ENCODE measurements around the gene ARHGAP1.

ARHGAP1 gene

GRCh38 chr11:46664612-46665011, 35.8 kb downstream of the ARHGAP1 start:
- H3K27ac Mint-ChIP-seq, result no peak overlapping the region
- no peaks in the 10 kb centered on the region for H3K9me3 Mint-ChIP-seq
- H3K4me1 Mint-ChIP-seq (ENCODE audit: low read depth), result peaks cover 7% of the 10 kb centered on the region
- no peak overlapping the region for H3K4me3 Mint-ChIP-seq
- peaks cover 41% of the 10 kb centered on the region for H3K36me3 Mint-ChIP-seq (ENCODE audit: low read depth)
- no peaks in the 10 kb centered on the region for H3K27me3 Mint-ChIP-seq (ENCODE audit: low read depth)

- Mint-ChIP-seq H3K4me1 (ENCODE audit: low read depth) (peaks cover 2% of the 10 kb centered on the region), H3K4me3 (no peak overlapping the region), H3K27ac (no peak overlapping the region), H3K36me3 (ENCODE audit: low read depth) (peaks cover 36% of the 10 kb centered on the region), H3K9me3 (no peaks in the 10 kb centered on the region), H3K27me3 (ENCODE audit: low read depth) (no peaks in the 10 kb centered on the region)
Observed at GRCh38 chr11:46663277-46663940, 37.0 kb downstream of the ARHGAP1 start.

- Mint-ChIP-seq H3K27me3 (ENCODE audit: low read depth) (no peaks in the 10 kb centered on the region), H3K9me3 (no peaks in the 10 kb centered on the region), H3K27ac (peak overlapping the region; percentile 9), H3K4me3 (no peak overlapping the region), H3K4me1 (ENCODE audit: low read depth) (peaks cover 2% of the 10 kb centered on the region), H3K36me3 (ENCODE audit: low read depth) (peaks cover 42% of the 10 kb centered on the region)
Observed at GRCh38 chr11:46662366-46662765, 38.1 kb downstream of the ARHGAP1 start.

GRCh38 chr11:46661836-46662235, 38.6 kb downstream of the ARHGAP1 start:
- no peak overlapping the region for H3K4me3 Mint-ChIP-seq
- H3K27ac Mint-ChIP-seq, result no peak overlapping the region
- peaks cover 2% of the 10 kb centered on the region for H3K4me1 Mint-ChIP-seq (ENCODE audit: low read depth)
- peaks cover 42% of the 10 kb centered on the region for H3K36me3 Mint-ChIP-seq (ENCODE audit: low read depth)
- no peaks in the 10 kb centered on the region for H3K27me3 Mint-ChIP-seq (ENCODE audit: low read depth)
- no peaks in the 10 kb centered on the region for H3K9me3 Mint-ChIP-seq

- Mint-ChIP-seq H3K36me3 (ENCODE audit: low read depth) (peaks cover 43% of the 10 kb centered on the region), H3K4me1 (ENCODE audit: low read depth) (peaks cover 2% of the 10 kb centered on the region), H3K9me3 (no peaks in the 10 kb centered on the region), H3K27ac (no peak overlapping the region), H3K4me3 (no peak overlapping the region), H3K27me3 (ENCODE audit: low read depth) (no peaks in the 10 kb centered on the region)
Observed at GRCh38 chr11:46659908-46660307, 40.5 kb downstream of the ARHGAP1 start.

- H3K27ac Mint-ChIP-seq, result no peak overlapping the region
- peaks cover 37% of the 10 kb centered on the region for H3K36me3 Mint-ChIP-seq (ENCODE audit: low read depth)
Observed at GRCh38 chr11:46658259-46658658, 42.2 kb downstream of the ARHGAP1 start.

GRCh38 chr11:46657186-46657585, 43.2 kb downstream of the ARHGAP1 start:
- H3K9me3 Mint-ChIP-seq, result no peaks in the 10 kb centered on the region
- no peaks in the 10 kb centered on the region for H3K27me3 Mint-ChIP-seq (ENCODE audit: low read depth)
- H3K4me3 Mint-ChIP-seq, result no peak overlapping the region
- H3K4me1 Mint-ChIP-seq (ENCODE audit: low read depth), result peaks cover 2% of the 10 kb centered on the region
- H3K36me3 Mint-ChIP-seq (ENCODE audit: low read depth), result peaks cover 35% of the 10 kb centered on the region
- no peak overlapping the region for H3K27ac Mint-ChIP-seq

More at GRCh38 chr11:46658259-46658658, 42.2 kb downstream of the ARHGAP1 start:
- H3K4me3 Mint-ChIP-seq, result no peak overlapping the region
- no peaks in the 10 kb centered on the region for H3K27me3 Mint-ChIP-seq (ENCODE audit: low read depth)
- no peaks in the 10 kb centered on the region for H3K9me3 Mint-ChIP-seq
- peaks cover 2% of the 10 kb centered on the region for H3K4me1 Mint-ChIP-seq (ENCODE audit: low read depth)

GRCh38 chr11:46655631-46656030, 44.8 kb downstream of the ARHGAP1 start:
- H3K4me1 Mint-ChIP-seq (ENCODE audit: low read depth), result peaks cover 2% of the 10 kb centered on the region
- H3K4me3 Mint-ChIP-seq, result no peak overlapping the region
- no peaks in the 10 kb centered on the region for H3K27me3 Mint-ChIP-seq (ENCODE audit: low read depth)
- no peaks in the 10 kb centered on the region for H3K9me3 Mint-ChIP-seq
- no peak overlapping the region for H3K27ac Mint-ChIP-seq
- peaks cover 42% of the 10 kb centered on the region for H3K36me3 Mint-ChIP-seq (ENCODE audit: low read depth)

- no peaks in the 10 kb centered on the region for H3K9me3 Mint-ChIP-seq
- H3K4me3 Mint-ChIP-seq, result no peak overlapping the region
Observed at GRCh38 chr11:46649180-46649738, 51.2 kb downstream of the ARHGAP1 start.

GRCh38 chr11:46643986-46644385, 56.4 kb downstream of the ARHGAP1 start:
- no peaks in the 10 kb centered on the region for H3K27me3 Mint-ChIP-seq (ENCODE audit: low read depth)
- peaks cover 33% of the 10 kb centered on the region for H3K36me3 Mint-ChIP-seq (ENCODE audit: low read depth)
- H3K27ac Mint-ChIP-seq, result no peak overlapping the region
- no peak overlapping the region for H3K4me3 Mint-ChIP-seq
- peaks cover 5% of the 10 kb centered on the region for H3K4me1 Mint-ChIP-seq (ENCODE audit: low read depth)
- peaks cover 5% of the 10 kb centered on the region for H3K9me3 Mint-ChIP-seq

More at GRCh38 chr11:46649180-46649738, 51.2 kb downstream of the ARHGAP1 start:
- H3K27ac Mint-ChIP-seq, result no peak overlapping the region
- H3K36me3 Mint-ChIP-seq (ENCODE audit: low read depth), result peaks cover 28% of the 10 kb centered on the region
- H3K4me1 Mint-ChIP-seq (ENCODE audit: low read depth), result no peaks in the 10 kb centered on the region
- no peaks in the 10 kb centered on the region for H3K27me3 Mint-ChIP-seq (ENCODE audit: low read depth)

GRCh38 chr11:46643531-46643930, 56.9 kb downstream of the ARHGAP1 start:
- H3K27ac Mint-ChIP-seq, result no peak overlapping the region
- H3K27me3 Mint-ChIP-seq (ENCODE audit: low read depth), result no peaks in the 10 kb centered on the region
- no peak overlapping the region for H3K4me3 Mint-ChIP-seq
- peaks cover 5% of the 10 kb centered on the region for H3K9me3 Mint-ChIP-seq
- H3K4me1 Mint-ChIP-seq (ENCODE audit: low read depth), result peaks cover 5% of the 10 kb centered on the region
- H3K36me3 Mint-ChIP-seq (ENCODE audit: low read depth), result peaks cover 34% of the 10 kb centered on the region

GRCh38 chr11:46642627-46643335, 57.6 kb downstream of the ARHGAP1 start:
- H3K36me3 Mint-ChIP-seq (ENCODE audit: low read depth), result peaks cover 35% of the 10 kb centered on the region
- no peaks in the 10 kb centered on the region for H3K27me3 Mint-ChIP-seq (ENCODE audit: low read depth)
- H3K9me3 Mint-ChIP-seq, result peaks cover 5% of the 10 kb centered on the region
- H3K4me3 Mint-ChIP-seq, result no peak overlapping the region
- peaks cover 6% of the 10 kb centered on the region for H3K4me1 Mint-ChIP-seq (ENCODE audit: low read depth)
- H3K27ac Mint-ChIP-seq, result no peak overlapping the region

GRCh38 chr11:46641639-46642038, 58.8 kb downstream of the ARHGAP1 start:
- H3K27ac Mint-ChIP-seq, result no peak overlapping the region
- no peak overlapping the region for H3K4me3 Mint-ChIP-seq
- peaks cover 37% of the 10 kb centered on the region for H3K36me3 Mint-ChIP-seq (ENCODE audit: low read depth)
- H3K27me3 Mint-ChIP-seq (ENCODE audit: low read depth), result no peaks in the 10 kb centered on the region
- H3K9me3 Mint-ChIP-seq, result peaks cover 5% of the 10 kb centered on the region
- peaks cover 6% of the 10 kb centered on the region for H3K4me1 Mint-ChIP-seq (ENCODE audit: low read depth)

GRCh38 chr11:46640036-46640788, 60.2 kb downstream of the ARHGAP1 start:
- no peak overlapping the region for H3K27ac Mint-ChIP-seq
- peaks cover 6% of the 10 kb centered on the region for H3K4me1 Mint-ChIP-seq (ENCODE audit: low read depth)
- H3K9me3 Mint-ChIP-seq, result peaks cover 5% of the 10 kb centered on the region
- H3K27me3 Mint-ChIP-seq (ENCODE audit: low read depth), result no peaks in the 10 kb centered on the region
- no peak overlapping the region for H3K4me3 Mint-ChIP-seq
- H3K36me3 Mint-ChIP-seq (ENCODE audit: low read depth), result peaks cover 35% of the 10 kb centered on the region

Data from T-helper 1 cell treated with Interleukin-12 subunit alpha and Interleukin-12 subunit beta and Interleukin-4 antibody, amounts not matched to agents 30 μg/mL and 1 μg/mL, for 36 hours (primary cell).